Transverse colon (tissue), 4 donors: ENCODE data around the gene VAC14.

Experiments
- CTCF ChIP-seq, 5 experiments: fragments of 200-600 bp in 3 of 5; fragments of 450-650 bp in 2 of 5; sonication (generic) in 3 of 5; IDR thresholded peaks; 1 replicate in 2 of 5; 2 replicates in 3 of 5; pipeline ENCODE4 v1.5.1; 2016 to 2017; ENCODE audit warnings: antibody characterized with exemption in 5 of 5, inconsistent platforms in 3 of 5, mild to moderate bottlenecking in 2 of 5, moderate library complexity in 1 of 5
- EP300 ChIP-seq: sonication (generic); formaldehyde crosslinking; IDR thresholded peaks from one replicate; pipeline ENCODE4 v1.6.1; 2017; ENCODE audit warnings: antibody characterized with exemption, low read depth
- POLR2A ChIP-seq: fragments of 450-650 bp; IDR thresholded peaks from one replicate; pipeline ENCODE4 v1.6.1; 2016; ENCODE audit warnings: antibody characterized with exemption, mild to moderate bottlenecking, moderate library complexity
- POLR2AphosphoS5 ChIP-seq, 3 donors: sonication (generic); formaldehyde crosslinking; IDR thresholded peaks; one replicate each; pipeline ENCODE4 v1.6.1; 2016; ENCODE audit warnings: antibody characterized with exemption in 3 of 3

DNA sequence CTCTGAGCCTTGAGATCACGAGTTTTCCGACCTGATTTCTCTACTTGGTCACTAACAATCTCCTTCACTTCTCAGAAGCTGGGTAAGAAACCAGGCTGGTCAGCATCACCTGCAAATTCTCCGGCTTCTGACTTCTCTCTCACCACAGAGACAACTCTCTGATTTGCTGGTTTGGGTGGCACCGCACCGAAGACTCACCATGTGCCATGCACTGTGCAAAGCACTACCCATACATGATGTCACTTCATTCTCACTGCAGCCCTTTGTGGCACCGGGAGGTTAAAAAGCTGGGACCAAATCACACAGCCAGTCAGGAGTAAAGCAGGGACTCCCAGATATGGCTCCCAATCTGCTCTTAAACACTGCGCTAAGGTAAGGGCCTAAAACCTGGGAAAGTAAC is 647 bp downstream of the VAC14 start:
- TF ChIP-seq CTCF (IDR thresholded peaks at IDR 0.05) (no peak), POLR2A (no peak), EP300 (no peak), POLR2AphosphoS5 (IDR thresholded peaks at IDR 0.05) (no peak)
